T follicular helper cell (primary cell): Measurements from ENCODE around the gene EPHB4.
A peak's percentile ranks its signal among the peaks of the same experiment; 100 is the strongest.

Experiments
- DNase-seq: peaks from one replicate; pipeline ENCODE4 v3.0.0-alpha.2; 2020; ENCODE audit warnings: low read depth

Gene EPHB4

DNA sequence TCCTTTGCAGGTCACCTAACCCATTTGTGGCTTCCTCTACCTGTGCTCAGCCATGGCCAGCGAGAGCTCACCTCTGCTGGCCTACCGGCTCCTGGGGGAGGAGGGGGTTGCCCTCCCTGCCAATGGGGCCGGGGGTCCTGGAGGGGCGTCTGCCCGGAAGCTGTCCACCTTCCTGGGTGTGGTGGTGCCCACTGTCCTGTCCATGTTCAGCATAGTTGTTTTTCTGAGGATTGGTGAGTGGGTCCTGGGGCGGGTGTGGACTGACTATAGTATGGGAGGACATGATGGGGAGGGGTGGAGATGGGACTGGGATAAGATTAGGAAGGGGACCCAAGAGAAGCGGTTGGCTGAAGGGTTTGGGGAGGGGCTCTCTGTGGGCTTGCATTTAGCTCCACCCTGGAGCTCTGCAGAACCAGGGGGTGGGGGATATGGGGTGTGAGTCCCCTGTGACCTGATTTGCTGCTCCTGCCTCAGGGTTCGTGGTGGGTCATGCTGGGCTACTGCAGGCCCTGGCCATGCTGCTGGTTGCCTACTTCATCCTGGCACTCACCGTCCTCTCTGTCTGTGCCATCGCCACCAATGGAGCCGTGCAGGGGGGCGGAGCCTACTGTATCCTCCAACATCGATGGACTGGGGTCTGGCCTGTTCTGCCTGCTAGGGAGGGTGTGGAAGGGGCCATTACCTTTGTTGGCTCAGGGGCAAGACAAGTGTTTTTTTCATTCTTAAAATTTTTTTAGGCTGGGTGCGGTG is 27.0 kb upstream of the EPHB4 start:
- DNase-seq, result no peak

DNA sequence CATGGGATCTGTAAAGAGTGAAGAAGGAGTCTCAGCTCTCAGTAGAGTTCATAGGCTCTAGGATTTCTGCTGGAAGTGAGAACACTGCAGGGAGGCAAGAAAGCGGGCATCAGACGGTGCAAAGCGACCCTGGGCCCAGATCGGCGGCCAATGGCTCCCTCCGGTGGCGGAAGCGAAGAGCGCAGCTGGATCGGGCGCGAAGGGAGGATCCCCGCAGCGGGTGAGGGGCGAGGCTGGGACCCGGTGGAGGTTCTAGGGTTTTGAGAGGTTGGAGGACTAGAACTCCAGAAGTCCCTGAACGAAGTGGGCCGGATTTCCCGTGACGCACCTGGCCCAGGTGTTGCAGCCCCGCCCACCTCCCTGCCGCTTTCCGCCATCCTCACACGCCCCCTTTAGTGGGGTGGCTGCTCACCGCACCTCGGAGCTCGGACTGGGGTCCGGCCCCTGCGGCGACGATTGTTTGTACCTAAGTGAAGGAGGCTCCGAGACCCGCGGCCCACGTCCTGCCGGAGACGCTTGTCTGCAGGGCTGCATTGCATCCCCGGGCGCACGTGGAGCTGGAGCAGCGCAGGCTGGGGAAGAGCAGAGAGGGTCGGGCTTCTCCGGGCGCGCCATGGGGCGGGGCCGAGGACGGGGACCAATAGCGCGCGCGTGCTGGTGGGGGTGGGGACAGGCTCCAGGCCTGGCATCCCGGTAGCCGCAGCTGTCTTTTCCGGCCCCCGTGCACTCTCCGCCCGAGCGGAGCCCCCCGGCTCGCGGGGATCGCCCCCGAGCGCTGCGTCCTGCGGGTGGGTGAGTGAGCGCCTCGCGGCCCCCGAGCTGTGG is 24.9 kb upstream of the EPHB4 start, which contains the start of gene SLC12A9:
Gene SLC12A9 (plus strand): TSS at position 666 of the 825 bp plus-strand sequence. CDS start 1,485 bp downstream, outside the sequence.
- DNase-seq, result peak; percentile 74

DNA sequence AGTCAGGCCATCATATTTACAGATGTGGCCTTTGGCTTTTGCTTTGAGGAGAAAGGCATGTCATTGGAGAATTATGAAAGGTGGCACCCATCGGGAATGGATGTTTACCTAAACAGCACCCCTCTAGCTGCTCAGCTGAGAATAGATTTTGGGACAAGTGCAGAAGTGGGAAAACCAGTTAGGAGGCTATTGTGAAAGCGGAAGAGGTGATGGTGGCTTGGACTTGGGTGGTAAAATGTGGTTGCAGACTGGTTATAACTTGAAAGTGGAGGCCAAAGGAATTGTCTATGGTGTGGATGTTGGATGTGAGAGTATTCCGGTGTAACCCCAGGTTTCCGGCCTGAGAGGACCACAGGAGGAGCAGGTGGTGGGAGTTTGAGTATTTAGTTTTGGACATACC is 20.0 kb upstream of the EPHB4 start:
- no peak for DNase-seq

DNA sequence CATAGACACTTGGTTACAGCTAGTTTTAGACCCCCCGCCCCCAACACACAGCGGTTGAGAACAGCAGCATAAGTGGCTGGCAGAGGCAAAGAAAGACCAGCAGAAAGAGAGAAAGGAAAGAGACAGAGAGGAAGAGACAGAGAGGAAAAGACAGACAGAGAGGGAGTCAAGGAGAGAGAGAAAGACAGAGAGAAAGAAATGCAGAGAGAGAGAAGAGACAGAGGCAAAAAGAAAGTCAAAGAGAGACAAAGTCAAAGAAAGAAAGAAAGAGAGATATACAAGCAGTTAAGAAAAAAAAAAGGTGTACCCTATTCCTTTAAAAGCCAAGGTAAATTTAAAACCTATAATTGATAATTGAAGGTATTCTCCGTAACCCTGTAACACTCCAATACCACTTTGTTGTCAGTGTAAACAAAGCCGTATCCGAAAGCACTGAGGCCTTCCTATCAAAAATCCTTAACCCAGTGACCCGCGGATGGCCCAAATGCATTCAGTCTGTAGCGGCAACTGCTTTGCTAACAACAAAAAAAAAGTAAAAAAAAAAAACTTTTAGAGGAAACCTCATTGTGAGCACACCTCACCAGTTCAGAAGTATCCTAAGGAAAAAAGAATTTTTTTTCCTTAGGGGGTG is 13.3 kb upstream of the EPHB4 start:
- no peak for DNase-seq

DNA sequence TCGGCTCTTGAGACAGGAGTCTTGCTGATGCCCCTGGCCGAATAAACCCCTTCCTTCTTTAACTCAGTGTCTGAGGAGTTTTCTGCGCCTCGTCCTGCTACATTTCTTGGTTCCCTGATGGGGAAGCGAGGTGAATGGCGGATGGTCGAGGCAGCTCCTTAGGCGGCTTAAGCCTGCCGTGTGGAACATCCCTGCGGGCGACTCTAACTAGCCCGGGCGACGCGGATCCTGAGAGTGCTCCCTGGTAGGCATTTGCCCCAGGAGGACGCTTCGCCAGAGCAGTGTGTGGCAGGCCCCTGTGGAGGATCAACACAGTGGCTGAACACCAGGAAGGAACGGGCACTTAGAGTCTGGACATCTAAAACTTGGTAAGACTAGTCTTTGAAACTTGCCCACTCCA is 12.0 kb upstream of the EPHB4 start:
- DNase-seq, result no peak

DNA sequence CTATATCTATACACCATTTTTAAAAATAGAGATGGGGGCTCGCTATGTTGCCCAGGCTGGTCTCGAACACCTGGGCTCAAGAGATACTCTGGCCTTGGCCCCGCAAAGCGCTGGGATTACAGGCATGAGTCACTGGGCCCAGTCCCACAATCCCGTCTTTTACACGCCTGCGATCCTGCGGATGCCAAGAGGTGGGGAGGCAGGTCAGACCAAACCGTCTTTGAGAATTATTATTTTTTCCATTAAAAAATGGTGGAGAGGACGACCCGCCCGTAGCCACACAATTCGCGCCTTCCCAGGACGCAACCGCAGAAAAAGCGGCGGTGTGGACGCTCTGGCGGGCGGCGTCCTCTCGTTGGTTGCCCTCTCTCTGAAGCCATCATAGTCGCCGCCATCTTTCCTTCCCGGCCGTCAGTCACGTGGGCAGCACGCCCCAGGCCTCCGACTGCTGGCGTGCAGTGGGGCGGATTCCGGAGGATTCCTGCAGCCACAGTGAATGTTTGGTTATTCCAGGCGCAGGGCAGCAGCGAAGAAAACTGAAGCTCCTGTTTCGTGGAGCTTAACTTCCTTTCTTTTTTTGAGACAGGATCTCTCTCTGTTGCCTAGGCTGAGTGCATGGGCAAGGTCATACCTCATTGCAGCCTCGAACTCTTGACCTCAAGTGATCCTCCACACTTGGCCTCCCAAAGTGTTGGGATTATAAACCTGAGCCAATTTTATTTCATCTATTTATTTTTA is 9.9 kb upstream of the EPHB4 start:
- DNase-seq, result peak; percentile 56

DNA sequence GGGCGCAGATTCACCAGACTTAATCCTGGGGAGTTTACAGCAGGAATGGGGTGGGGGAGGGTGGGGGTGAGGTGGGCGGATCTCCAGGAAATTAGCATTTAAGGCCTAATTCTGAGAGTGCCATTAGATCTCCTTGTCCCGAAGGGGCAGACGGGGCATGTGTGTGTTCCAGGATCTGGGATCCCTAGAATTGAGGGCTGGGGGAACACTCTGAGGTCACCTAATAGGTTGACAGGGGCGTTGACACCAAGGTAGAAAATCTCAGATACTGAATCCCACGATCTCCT is 9.4 kb upstream of the EPHB4 start:
- no peak for DNase-seq

DNA sequence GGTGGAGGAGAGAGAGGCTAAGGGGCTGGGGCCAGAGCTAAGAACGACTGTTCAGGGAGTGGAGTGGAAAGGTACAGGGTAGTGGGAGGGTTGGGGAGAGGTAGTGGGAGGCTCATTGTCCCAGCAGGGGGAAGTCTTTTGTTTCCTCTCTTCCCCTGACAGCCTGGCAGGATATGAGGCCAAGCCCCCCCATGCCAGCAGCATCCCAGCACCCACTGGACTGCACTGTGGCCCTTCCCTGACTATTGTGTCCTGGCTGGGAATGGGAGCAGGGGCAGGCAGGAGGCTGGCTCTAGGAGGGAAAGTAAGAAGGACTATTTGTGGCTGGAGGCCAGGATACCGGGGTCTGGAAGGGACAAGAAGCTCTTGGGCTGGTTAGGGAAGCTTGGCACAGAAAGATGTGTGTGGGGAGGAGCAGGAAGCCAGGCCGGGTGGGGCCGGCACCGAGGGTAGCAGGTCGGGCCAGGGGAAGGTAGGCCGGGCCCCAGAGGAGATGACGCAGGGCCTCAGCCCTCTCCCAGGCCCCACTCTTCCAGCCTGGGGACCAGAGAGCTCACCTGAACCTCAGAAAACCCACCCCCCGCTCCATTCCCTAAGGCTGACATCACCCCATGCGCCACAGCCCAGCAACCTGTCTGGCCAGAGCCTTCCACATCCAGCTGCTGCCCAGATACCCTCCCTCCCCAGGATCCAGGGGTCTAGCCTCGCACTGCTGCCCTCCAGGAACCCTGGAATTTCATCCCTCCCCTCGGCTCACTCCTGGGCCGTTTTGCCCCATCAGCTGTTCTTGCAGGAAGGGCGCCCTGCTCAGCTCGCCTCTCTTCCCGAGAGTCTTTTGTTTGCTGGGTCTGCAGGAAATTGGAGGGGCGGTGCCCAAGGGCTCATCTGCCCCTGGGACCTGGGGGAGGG is 8.8 kb upstream of the EPHB4 start:
- DNase-seq, result no peak

DNA sequence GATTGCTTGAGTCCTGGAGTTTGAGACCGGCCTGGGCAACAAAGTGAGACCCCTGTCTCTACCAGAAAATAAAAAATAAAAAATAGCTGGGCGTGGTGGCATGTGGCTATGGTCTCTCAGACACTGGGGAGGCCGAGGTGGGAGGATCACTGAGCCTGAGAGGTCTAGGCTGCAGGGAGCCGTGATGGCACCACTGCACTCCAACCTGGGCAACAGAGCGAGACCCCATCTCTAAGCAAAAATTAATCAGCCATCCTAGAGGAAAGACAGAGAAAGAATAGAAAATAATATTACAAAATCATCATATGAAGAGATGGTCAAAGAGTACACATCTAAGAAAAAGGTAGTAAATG is 4.9 kb upstream of the EPHB4 start:
- no peak for DNase-seq

DNA sequence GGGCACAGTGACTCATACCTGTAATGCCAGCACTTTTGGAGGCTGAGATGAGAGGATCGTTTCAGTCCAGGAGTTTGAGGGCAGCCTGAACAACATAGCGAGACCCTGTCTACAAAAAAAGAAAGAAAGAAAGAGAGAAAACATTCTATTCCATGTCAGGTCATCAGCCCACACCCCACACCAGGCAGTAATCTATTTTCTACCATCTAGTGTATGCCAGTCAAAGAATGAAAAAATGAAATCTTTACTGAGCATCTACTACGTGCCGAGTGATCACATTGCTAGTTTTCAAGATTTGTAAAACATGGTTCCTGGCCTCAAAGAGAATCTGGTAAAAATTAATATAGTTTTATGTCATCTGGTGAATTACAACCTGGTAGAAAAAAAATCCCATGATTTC is 3.1 kb upstream of the EPHB4 start:
- no peak for DNase-seq

DNA sequence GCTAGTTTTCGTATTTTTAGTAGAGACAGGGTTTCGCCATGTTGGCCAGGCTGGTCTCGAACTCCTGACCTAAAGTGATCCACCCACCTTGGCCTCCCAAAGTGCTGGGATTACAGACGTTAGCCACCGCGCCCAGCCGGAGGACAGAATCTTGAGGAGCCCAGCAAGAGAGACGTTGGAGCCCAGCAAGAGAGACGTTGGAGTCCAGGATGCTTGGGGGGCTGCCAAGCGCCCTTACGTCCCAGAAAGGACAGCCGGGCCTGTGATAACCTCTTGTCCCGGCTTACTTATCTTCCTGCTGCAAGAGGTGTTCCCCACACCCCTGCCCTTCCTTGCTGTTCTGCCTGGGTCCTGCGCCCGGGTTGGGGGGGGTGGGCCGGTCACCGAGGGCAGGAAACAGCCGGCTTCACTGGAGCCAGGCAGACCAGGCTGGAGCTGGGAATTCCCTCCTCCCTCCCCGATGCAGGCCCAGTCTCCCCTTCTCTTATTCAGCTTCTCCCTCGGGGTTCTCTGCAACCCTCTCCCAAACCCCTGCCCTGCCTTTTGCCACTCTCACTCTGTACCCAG is 1.9 kb upstream of the EPHB4 start:
- DNase-seq, result no peak

DNA sequence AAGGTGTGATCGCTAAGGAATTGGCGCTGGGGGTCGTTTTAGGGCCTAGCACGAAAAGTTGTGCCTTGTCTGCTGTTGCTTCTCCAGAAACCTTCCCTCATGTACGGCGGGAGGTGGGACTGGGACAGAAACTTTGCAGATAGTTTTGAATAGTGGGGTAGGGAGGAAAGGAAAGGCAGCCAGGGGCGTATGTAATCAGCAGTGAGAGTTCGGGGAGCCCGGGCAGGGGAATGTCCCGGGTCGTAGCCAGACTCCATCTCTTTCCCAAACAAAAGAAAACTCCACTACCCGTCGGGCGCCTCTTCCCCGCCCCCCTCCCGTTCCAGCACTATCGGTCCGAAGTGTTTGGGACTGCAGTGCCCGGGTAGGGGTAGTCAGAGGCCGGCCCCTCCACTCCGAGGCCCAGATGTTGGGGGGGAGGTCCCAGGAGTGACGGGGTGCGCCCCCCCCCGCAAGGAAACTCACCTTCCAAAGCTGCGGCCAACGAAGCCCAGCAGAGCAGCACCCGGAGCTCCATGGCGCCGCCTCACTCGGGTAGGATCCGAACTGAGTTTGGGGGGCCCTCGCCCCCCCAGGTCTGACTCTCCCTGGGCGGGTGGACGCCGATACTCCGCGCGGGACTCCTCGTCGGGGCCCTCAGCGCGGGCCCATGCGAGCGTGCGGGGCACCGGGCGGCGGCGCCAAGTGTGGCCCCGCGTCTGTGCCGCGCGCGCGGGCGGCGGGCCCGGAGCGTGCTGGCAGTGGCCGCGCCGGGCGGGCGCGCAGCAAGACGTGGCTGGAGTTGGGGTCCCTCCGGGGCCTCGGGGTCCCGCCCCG is 601 bp downstream of the EPHB4 start:
- no peak for DNase-seq

DNA sequence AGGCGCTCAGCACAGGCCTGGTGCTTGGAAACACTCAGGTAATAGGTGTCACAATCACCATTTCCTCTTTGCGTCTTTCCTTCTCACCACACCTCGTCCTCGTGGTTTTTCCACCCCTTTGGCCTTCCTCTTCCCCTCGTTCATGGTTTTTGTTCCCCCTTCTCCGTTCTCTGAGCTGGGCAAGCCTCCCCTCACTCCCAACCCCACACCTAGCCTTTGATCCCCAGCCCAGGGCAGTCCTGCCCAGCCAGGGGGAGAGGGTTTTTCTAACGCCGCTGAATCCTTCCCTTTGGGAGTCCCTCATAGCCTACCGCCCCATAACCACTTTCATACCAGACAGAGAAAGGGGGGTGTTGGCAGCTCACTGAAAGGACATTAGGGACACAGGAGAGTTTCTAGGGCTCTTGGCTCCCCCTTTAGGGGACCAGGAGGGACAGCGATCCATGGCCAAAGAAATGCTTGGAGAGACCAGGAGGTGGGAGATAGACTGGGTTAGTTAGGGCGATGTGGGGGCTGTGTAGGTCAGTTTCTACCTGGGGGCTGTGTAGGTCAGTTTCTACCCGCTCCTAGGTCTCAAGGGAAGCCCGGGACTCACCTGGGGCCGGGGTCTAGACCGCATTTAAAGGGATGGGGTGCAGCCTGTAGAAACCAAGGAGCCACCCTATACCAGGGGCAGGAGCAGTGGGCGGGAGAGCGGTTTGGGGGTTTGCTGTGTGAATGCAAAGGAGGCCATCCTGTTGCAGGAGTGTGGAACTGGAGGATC is 1.4 kb downstream of the EPHB4 start:
- no peak for DNase-seq

DNA sequence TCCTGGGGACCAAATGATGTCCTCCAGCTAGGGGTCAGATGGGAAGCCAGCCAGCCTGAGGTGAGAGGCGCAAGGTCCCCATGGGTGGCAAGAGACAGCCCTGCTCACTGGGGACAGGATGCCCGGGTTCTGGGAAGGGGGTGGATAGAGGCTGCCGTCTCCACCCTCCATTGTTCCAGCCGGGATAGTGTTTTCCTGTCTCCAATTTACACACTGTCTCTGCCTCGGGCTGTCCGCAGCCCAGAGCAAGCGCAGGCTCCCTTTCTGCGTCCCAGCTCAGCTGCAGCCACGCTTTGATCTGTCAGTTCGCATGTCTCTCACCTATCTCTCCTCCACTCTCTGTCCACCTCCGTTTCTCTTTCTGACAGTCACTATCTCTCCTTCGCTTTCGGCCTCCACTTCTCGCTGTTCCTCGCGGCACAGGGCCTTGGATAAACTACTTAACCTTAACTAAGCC is 2.1 kb downstream of the EPHB4 start:
- no peak for DNase-seq

DNA sequence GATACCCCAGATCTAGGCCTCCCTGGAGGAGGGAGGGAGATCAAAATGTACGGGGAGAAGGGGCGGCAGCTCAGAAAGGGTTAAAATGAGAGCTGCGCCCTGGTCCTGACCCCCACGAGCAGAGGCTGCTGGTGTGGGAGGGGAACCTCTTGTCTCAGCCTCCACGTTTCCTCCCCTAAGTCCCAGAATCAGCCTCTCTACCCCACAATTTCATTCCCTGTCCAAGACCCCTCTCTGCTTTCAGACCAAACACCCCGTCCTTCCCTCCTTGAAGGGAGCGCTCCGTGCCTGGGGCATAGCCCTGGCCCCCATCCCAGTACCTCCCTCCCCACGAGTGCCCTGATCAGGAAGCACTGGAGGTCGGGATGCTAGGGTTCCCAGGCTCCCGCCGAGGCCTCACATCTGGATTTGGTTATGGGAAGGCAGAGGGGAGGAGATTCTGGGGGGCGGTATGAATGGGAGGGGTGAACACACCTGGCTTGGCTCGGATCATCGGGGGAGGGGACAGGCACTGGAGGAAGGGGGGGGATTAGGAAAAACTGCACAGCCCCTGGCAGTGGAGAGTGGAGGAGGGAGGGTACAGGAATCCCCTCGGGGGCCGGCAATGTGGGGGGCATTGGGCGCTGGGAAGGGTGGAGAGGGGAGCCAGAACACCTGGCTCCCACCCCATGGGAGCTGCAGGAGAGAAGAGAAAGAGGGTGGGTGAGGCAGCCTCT is 2.7 kb downstream of the EPHB4 start:
- no peak for DNase-seq

DNA sequence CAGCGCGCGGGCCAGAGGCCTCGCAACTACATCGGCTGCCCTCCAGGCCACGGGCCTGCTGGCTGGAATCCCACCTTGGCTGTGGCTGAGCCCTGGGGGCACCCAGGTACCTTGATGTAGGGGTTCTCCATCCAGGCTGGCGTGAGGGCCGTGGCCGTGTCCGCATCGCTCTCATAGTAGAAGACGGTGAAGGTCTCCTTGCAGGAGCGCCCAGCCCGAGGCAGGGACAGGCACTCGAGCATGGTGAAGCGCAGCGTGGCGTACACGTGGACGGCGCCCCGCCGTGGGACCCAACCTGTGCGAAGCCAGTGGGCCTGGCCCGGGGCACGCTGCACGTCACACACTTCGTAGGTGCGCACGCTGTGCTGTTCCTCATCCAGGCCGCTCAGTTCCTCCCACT is 3.8 kb downstream of the EPHB4 start:
- DNase-seq, result no peak

DNA sequence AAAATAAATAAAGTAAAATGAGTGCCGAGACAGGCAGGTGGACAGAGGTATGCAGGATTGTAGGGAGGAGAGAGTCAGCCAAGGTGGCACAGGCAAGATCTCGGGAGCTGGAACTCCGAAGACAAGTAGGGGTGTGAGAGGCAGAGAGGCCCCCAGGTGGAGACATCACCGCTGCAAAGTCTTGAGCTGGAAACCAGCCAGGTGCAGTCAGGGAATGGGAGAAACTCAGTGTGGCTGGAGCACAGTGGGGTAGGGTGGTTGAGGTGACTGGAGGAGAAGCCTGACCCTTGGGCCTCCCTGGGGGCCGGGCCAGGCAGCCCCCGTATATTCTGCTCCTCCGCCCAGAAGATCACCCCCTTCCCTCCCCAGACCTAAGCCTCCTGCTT is 4.2 kb downstream of the EPHB4 start:
- DNase-seq, result no peak

DNA sequence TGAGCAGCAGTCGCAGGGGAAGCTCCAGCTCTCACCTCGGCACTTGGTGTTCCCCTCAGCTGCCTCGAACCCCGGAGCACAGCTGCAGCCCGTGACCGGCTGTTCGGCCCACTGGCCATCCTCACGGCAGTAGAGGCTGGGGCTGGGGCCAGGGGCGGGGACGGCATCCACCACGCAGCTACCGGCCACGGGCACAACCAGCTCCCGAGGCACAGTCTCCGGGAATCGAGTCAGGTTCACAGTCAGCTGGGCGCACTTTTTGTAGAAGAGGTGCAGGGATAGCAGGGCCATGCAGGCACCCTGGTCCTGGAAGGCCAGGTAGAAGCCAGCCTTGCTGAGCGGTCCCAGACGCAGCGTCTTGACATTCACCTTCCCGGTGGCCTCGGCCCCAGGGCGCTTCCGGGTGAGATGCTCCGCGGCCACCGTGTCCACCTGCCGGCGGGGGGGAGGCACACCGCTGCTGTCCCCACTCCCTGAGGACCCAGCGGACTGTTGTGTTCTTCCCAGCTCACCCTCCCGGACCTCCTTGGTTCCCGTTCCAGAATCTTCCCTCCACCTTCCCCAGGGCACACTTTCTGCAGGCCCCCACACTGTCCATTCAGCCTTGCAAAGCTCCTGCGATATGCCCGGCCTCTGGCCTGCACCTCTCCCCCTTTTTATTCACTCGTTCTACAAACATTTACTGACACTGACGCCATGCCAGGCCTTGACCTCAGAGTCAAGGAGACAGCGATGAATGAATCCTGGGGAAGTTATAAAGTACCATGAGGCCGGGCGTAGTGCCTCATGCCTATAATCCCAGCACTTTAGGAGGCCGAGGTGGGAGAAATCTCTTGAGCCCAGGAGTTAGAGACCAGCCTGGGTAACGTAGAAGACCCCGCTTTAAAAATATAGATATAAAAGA is 4.8 kb downstream of the EPHB4 start:
- DNase-seq, result no peak
